Activated naive CD8-positive, alpha-beta T cell (primary cell): ENCODE results near the gene SORCS3.

Experiments
- H3K27ac Mint-ChIP-seq: one replicate; pipeline ENCODE4 v1.8.0; 2021; ENCODE audit warnings: mixed read lengths
- H3K27me3 Mint-ChIP-seq: one replicate; pipeline ENCODE4 v1.8.0; 2021; ENCODE audit warnings: mixed read lengths
- H3K36me3 Mint-ChIP-seq: one replicate; pipeline ENCODE4 v1.8.0; 2021; ENCODE audit warnings: mixed read lengths
- H3K4me1 Mint-ChIP-seq: one replicate; pipeline ENCODE4 v1.8.0; 2021; ENCODE audit warnings: low read depth, mixed read lengths
- H3K4me3 Mint-ChIP-seq: one replicate; pipeline ENCODE4 v1.8.0; 2021; ENCODE audit warnings: mild to moderate bottlenecking, mixed read lengths
- H3K9me3 Mint-ChIP-seq: one replicate; pipeline ENCODE4 v1.8.0; 2021; ENCODE audit warnings: low read depth, mixed read lengths

Gene SORCS3

DNA sequence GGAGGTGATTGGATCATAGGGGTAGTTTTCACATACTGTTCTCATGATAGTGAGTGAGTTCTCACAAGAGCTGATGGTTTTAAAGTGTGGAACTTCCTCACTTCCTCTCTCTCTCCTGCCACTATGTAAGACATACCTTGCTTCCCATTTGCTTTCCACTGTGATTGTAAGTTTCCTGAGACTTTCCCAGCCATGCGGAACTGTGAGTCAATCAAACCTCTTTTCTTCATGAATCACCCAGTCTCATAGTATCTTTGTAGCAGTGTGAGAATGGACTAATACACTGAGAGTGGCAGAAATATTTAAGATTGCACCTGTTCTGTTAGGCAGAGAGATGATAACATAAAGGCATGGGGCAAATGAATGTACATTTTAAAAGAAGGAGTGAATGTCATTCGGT, 507.8 kb downstream of the SORCS3 start:
- H3K27me3 Mint-ChIP-seq = peaks cover 4% of the 10 kb centered on the region

DNA sequence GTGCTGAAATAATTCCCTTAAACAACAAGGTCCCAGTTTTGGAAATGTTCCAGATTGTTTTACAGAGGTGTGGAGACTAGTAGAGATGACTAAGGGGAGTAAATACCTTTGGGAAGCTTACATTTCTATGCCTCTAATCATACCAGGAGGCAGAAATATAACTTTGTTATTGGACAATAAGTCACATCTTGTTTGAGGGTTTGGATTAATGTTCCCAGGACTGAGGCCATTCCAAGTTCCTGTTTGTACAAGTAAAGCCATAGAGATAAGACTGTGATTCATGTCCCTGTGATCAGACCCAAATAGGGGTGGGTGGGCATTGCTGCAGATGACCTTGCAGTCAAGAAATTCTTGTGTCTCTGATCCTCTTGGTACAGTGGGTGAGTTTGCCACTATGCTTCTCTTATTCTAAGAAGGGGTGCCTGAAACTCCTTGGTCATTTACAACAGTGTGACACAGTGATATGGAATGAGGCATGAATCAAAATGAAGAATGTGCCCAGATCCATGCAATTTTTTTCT, 508.3 kb downstream of the SORCS3 start:
- peaks cover 4% of the 10 kb centered on the region for H3K27me3 Mint-ChIP-seq
- H3K4me3 Mint-ChIP-seq = no peak overlapping the region
- H3K27ac Mint-ChIP-seq = no peak overlapping the region
- H3K36me3 Mint-ChIP-seq = peaks cover 2% of the 10 kb centered on the region
- no peaks in the 10 kb centered on the region for H3K9me3 Mint-ChIP-seq
- no peaks in the 10 kb centered on the region for H3K4me1 Mint-ChIP-seq

More for the DNA sequence above, 507.8 kb downstream of the SORCS3 start:
- Mint-ChIP-seq H3K36me3 (peaks cover 2% of the 10 kb centered on the region), H3K27ac (no peak overlapping the region), H3K9me3 (peaks cover 2% of the 10 kb centered on the region), H3K4me3 (no peak overlapping the region), H3K4me1 (no peaks in the 10 kb centered on the region)

DNA sequence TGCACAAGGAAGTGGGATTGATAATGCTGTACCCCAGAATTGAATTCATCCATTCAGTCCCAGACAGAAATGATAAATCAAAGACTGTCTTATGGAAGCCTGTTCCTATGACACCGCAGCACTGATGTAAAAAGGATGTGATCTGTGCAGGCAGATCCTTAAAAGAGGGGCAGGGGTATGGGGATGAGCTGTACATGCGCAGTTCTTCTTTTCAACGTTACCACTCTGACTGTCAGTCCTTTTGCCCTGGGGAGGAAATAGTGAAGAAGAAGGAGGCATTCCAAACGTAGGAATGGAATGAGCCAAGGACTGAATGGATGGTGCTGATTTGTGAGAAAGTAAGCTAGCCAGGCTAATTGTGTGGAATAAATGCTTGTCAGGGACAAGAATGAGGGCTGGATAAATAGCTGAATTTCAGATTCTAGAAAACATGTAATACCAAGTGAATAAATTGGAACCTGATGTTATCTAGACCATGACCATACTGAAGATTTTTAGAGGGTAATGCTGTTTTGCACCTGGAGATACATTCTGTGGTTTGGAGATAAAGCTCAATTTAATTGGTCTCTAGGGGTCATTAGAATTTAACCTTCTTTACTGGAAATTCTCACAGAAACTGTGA, 509.3 kb downstream of the SORCS3 start:
- Mint-ChIP-seq H3K36me3 (peaks cover 2% of the 10 kb centered on the region), H3K9me3 (no peaks in the 10 kb centered on the region), H3K27ac (no peak overlapping the region), H3K4me3 (no peak overlapping the region), H3K4me1 (no peaks in the 10 kb centered on the region), H3K27me3 (peaks cover 4% of the 10 kb centered on the region)

DNA sequence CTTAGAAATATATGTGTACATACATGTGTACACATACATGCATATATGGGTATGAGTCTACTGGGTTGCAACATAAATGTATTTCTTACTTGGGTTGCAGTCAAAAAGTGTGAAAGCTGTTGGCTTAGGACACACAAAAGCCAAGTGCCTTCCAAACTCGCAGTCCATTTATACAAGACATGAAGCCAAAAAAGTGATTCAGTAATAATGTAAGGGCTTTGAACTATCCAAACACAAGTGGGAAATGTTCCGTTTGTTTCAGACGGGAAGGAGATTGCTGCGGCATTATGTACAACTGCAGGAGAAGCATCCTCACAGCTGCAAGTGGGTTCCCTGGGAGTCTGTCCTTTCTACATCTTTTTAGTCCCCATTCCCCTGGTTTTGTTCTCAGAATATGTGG, 513.6 kb downstream of the SORCS3 start:
- no peak overlapping the region for H3K4me3 Mint-ChIP-seq
- no peaks in the 10 kb centered on the region for H3K36me3 Mint-ChIP-seq
- no peaks in the 10 kb centered on the region for H3K4me1 Mint-ChIP-seq
- no peaks in the 10 kb centered on the region for H3K9me3 Mint-ChIP-seq
- peaks cover 2% of the 10 kb centered on the region for H3K27me3 Mint-ChIP-seq
- no peak overlapping the region for H3K27ac Mint-ChIP-seq

DNA sequence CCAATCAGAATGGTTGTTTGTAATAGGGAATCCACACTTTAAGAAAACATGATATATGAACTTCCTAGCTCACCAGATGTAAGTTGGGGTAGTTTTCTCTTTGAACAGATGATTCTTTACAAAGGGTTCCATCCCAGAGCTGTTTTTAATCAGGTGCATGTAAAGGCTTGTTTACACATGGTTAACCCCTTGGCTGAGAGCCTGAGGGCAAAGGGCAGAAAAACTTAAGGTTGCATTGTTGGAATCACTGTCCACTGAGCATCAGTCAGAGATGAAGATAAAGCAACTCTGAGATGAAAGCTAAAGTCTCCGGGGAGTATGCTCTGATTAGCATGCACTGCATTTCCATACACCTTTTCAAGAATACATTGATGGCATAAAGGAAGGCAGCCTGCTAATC, 518.2 kb downstream of the SORCS3 start:
- Mint-ChIP-seq H3K27ac (no peak overlapping the region), H3K4me3 (no peak overlapping the region), H3K4me1 (no peaks in the 10 kb centered on the region), H3K36me3 (no peaks in the 10 kb centered on the region), H3K9me3 (no peaks in the 10 kb centered on the region), H3K27me3 (no peaks in the 10 kb centered on the region)

DNA sequence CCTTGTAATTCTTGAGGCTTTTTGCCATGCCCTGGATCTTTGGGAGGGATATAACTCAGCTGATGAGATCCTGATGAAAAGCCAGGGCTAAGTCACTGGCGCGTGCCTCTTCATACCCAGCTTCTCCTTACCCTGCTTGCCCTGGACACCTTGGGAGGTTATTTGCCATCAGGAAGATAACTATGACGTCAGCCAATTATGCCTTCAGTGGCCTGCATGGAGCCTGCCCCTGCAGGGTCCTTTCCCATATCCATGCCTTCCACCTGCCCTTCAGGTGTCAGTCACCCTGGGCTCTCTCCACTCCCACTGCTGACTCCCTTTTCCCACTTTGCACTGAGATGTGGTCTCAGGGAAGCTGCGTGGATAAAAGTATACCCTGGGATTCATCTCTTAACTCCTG, 520.1 kb downstream of the SORCS3 start:
- no peaks in the 10 kb centered on the region for H3K4me1 Mint-ChIP-seq
- no peaks in the 10 kb centered on the region for H3K9me3 Mint-ChIP-seq
- no peaks in the 10 kb centered on the region for H3K27me3 Mint-ChIP-seq
- H3K4me3 Mint-ChIP-seq = no peak overlapping the region
- H3K36me3 Mint-ChIP-seq = no peaks in the 10 kb centered on the region
- H3K27ac Mint-ChIP-seq = no peak overlapping the region

DNA sequence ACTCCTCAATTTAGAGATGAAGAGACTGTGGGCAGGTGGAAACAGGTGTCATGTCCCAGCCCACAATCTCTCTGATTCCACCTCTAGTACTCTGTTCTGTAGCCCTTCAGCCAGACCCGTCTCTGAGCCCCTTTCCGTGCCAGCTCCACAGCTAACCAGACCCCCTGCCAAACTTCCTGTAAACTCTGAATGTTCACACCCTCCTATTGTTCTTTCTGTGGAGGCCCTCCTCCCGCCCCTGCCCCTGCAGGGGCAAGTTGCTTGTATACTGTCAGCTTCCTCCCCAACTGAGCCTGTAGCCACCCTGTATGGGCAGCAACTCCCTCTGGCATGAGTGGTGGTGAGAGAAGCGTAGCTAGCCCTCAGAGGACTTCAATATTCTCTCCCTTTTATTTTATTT, 520.7 kb downstream of the SORCS3 start:
- no peaks in the 10 kb centered on the region for H3K9me3 Mint-ChIP-seq
- H3K4me1 Mint-ChIP-seq = no peaks in the 10 kb centered on the region
- H3K36me3 Mint-ChIP-seq = no peaks in the 10 kb centered on the region
- no peak overlapping the region for H3K27ac Mint-ChIP-seq
- H3K4me3 Mint-ChIP-seq = no peak overlapping the region
- H3K27me3 Mint-ChIP-seq = no peaks in the 10 kb centered on the region

DNA sequence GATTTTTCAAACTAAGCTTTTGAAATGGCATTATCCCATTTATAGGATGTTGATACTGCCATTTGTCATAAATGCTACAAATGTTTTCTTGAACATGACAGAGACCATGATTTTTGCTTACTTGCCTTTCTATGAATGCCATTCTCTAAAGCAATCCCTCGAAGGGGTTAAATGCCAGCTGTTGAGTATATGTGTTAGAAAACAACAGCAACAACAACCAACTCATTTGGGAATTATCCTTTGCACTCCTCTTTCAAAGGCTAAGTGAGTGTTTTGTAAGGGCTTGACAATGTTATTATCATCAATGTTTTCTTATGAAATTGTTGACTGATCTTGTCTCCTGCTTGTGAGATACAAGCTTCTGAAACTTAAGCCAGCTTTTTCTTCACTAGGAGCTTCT, 529.4 kb downstream of the SORCS3 start:
- Mint-ChIP-seq H3K4me1 (no peaks in the 10 kb centered on the region), H3K27ac (no peak overlapping the region), H3K36me3 (no peaks in the 10 kb centered on the region)

DNA sequence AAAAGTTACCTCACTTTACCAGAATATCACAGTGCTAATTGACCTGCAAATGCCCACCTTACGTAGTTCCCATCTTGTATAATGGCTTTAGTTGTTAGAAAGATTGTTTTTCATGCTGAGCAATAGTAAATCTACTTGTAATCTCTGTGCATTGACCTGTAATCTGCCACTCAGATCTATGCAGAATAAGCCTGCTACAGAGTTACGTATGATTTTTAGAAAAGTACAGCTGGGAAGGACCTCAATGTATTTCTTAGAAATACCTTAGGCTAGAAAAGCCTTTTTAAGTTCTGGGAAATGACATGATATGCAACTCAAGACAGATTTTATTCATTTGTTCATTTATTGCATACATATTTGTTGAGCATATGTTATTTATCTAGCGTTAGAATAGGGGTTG, 530.9 kb downstream of the SORCS3 start:
- no peaks in the 10 kb centered on the region for H3K9me3 Mint-ChIP-seq
- no peak overlapping the region for H3K4me3 Mint-ChIP-seq
- no peaks in the 10 kb centered on the region for H3K36me3 Mint-ChIP-seq
- no peak overlapping the region for H3K27ac Mint-ChIP-seq
- peaks cover 2% of the 10 kb centered on the region for H3K27me3 Mint-ChIP-seq
- no peaks in the 10 kb centered on the region for H3K4me1 Mint-ChIP-seq

More for the DNA sequence above, 529.4 kb downstream of the SORCS3 start:
- H3K27me3 Mint-ChIP-seq = peaks cover 2% of the 10 kb centered on the region
- H3K9me3 Mint-ChIP-seq = no peaks in the 10 kb centered on the region
- no peak overlapping the region for H3K4me3 Mint-ChIP-seq

DNA sequence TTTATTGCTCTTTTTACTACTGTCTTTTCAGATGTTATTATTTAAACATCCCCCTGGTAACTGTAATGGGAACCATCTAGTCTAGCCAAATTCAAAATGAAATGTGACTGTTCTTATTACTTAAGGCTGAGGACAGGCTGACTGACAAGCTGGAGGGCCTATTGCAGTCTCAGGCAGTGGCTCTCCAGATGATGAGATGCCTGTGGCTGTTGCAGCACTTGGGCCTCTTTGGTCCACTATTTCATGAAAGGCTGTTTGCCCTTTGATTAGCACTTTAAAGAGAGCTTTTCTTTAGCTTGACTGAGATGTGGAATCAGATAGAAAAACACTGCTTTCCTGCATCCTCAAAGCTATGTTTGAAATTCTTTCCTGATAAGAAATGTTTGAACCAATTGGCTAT, 540.5 kb downstream of the SORCS3 start:
- Mint-ChIP-seq H3K4me1 (no peaks in the 10 kb centered on the region), H3K9me3 (no peaks in the 10 kb centered on the region), H3K27ac (no peak overlapping the region), H3K36me3 (no peaks in the 10 kb centered on the region), H3K27me3 (no peaks in the 10 kb centered on the region), H3K4me3 (no peak overlapping the region)

DNA sequence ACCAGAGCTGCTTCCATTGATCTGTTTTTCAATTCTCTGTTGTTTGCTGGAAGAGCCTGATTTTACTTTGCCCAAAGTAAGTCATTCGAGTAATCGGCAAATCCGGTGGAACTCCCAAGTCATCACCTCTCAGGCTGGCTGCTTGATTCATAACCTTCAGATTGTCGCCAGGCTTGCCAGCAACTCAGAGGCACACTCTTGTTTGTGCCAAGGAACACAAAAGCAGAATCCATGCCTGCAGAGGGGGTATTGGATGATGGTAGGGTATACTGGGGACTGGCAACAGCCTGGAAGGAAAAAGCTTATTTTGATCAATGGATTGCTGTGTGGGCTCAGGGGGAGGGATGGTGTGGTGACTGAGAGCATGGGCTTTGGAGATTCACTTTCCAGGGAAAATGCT, 542.4 kb downstream of the SORCS3 start:
- H3K36me3 Mint-ChIP-seq = no peaks in the 10 kb centered on the region
- H3K27ac Mint-ChIP-seq = no peak overlapping the region
- H3K4me3 Mint-ChIP-seq = no peak overlapping the region
- H3K9me3 Mint-ChIP-seq = no peaks in the 10 kb centered on the region
- no peaks in the 10 kb centered on the region for H3K27me3 Mint-ChIP-seq
- no peaks in the 10 kb centered on the region for H3K4me1 Mint-ChIP-seq

DNA sequence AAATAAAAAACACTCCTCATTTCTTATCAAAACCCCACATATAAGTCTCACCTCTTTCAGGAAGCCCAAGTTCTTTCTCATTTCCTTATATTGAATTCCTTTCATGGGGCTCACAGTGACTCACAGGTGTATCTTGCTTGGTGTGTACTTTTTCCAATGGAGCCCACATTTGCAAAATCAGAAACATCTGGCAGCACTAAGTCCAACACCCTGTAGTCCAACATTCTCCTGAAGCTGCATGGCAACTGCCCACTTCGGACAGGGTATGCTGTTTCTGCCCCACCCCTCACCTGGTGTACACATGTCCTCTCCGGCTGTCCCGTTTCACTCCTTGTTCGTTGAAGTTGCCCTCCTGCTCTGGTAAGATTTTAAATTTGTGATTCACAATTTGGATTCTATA, 544.1 kb downstream of the SORCS3 start:
- no peaks in the 10 kb centered on the region for H3K9me3 Mint-ChIP-seq
- H3K4me3 Mint-ChIP-seq = no peak overlapping the region
- H3K4me1 Mint-ChIP-seq = no peaks in the 10 kb centered on the region
- H3K27me3 Mint-ChIP-seq = no peaks in the 10 kb centered on the region
- no peaks in the 10 kb centered on the region for H3K36me3 Mint-ChIP-seq
- no peak overlapping the region for H3K27ac Mint-ChIP-seq

DNA sequence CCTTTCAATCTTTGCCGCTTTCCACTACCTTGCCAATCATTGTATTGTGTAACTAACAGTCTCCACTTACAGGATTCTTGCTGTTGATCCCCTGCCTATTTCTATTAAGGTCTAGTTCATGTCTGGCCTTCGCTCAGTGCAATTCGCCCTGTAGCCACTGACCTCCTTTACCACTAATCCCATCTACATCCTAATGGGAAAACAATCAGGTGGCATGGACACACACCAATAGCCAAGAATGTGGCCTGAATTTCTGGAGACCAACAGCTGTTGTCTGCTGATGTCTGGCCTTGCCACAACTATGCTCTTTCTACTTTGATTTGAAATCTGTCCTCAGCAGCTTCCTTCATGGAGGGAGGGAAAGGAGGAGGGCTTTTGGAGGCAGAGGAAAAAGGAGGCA, 546.2 kb downstream of the SORCS3 start:
- H3K4me1 Mint-ChIP-seq = no peaks in the 10 kb centered on the region
- H3K27ac Mint-ChIP-seq = no peak overlapping the region
- H3K4me3 Mint-ChIP-seq = no peak overlapping the region
- no peaks in the 10 kb centered on the region for H3K36me3 Mint-ChIP-seq
- no peaks in the 10 kb centered on the region for H3K9me3 Mint-ChIP-seq
- H3K27me3 Mint-ChIP-seq = no peaks in the 10 kb centered on the region

DNA sequence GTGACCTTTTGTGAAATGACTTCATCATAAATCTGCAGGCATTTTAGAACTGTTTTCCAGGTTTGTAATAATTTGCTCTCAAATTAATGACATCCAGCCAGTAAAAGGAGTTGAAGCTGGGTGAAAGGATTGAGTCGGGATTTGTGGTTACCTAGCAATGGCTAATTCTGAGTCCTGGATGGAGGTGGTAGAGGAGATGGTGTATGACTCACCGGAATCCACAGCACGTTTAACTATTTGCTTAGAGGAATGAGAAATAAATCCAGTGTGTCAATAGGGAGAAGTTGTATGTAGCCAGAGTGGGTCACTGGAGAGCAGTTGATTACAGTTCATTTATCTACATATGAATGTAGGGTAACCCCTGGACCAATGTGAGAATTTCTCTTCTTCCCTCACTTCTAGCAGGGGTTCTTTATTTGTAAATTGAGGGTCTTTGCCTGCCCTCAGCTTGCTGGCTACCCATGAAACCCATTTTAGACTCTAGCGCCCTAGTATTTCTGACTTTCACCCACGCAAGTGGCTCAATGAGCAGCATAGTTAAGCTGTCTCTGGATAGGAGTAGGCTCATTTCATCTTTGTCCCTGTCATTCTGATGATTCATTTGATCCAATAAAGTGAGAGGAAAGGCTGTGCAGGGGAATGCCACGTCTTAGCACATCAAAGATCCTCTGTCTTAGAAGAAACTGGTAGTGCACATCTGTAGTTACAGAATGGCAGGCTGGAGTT, 547.8 kb downstream of the SORCS3 start:
- H3K27ac Mint-ChIP-seq = no peak overlapping the region
- H3K4me3 Mint-ChIP-seq = no peak overlapping the region
- H3K27me3 Mint-ChIP-seq = no peaks in the 10 kb centered on the region
- no peaks in the 10 kb centered on the region for H3K36me3 Mint-ChIP-seq
- H3K4me1 Mint-ChIP-seq = no peaks in the 10 kb centered on the region
- no peaks in the 10 kb centered on the region for H3K9me3 Mint-ChIP-seq

DNA sequence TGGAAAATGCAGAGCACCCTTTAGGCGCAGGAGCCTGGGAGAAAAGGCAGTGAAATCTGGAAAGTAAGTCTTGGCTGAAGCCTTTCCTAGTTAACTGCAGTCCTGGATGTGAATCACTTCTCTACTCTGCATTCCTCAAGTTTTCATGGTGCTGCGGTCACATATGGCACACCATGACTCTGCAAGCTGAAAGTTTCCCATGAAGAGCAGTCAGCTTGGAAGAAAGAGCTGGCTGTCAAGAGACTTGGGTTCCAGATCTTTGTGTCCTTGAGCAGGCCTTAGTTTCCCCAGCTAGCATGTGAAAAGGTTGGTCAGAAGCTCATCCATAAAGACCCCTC, 548.3 kb downstream of the SORCS3 start:
- Mint-ChIP-seq H3K4me3 (no peak overlapping the region), H3K4me1 (no peaks in the 10 kb centered on the region), H3K27me3 (no peaks in the 10 kb centered on the region), H3K36me3 (no peaks in the 10 kb centered on the region), H3K27ac (no peak overlapping the region), H3K9me3 (no peaks in the 10 kb centered on the region)

DNA sequence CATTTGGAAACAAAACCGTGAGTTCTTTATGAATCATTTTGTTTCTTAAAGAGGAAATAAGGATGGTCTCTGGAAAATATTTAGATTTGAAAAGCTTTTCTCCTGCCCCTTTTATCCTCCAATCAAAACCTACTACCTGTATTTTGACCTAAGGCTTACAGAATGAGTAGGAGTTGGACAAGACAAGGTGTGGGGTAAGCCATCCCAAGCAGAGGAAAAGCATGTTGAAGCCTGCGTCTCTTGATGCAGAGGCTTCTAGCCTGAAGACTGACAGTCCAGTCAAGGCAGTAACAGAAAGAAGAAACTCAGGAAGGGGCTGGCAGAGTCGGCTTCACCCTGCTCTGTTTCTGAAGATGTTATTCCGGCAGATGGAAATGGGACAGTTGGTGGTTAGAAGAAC, 551.1 kb downstream of the SORCS3 start:
- Mint-ChIP-seq H3K36me3 (no peaks in the 10 kb centered on the region), H3K4me1 (no peaks in the 10 kb centered on the region), H3K9me3 (no peaks in the 10 kb centered on the region), H3K27ac (no peak overlapping the region), H3K4me3 (no peak overlapping the region), H3K27me3 (no peaks in the 10 kb centered on the region)
